HEK293 (cell line): ENCODE results near the gene HLX.

Source experiments
- CTCF ChIA-PET: fragments of 350-600 bp; formaldehyde crosslinking; extraction: SDS; loops from one replicate; lab custom pipeline; 2021; ENCODE audit warnings: antibody characterized with exemption; lab: Yijun Ruan, JAX
- POLR2A ChIA-PET: fragments of 300-600 bp; formaldehyde crosslinking; extraction: SDS; loops from one replicate; lab custom pipeline; 2020; ENCODE audit warnings: antibody characterized with exemption, inconsistent platforms; lab: Yijun Ruan, JAX
- H3K27ac ChIP-seq: fragments of 200-500 bp; sonication (Bioruptor generic); 2 replicates; pipeline ENCODE4 v1.5.1; 2014; ENCODE audit warnings: low read depth, low read length, control low read depth, inconsistent platforms; ENCODE audit errors: extremely low read depth
- H3K36me3 ChIP-seq, 2 experiments: fragments of 200-500 bp in 1 of 2; sonication (Bioruptor generic) in 1 of 2; 1 replicate in 1 of 2; 2 replicates in 1 of 2; pipeline ENCODE4 v1.5.1; 2014 to 2017; ENCODE audit warnings: inconsistent platforms in 2 of 2, low read length in 2 of 2; ENCODE audit not compliant: control insufficient read depth in 2 of 2, insufficient read depth in 1 of 2
- H3K4me1 ChIP-seq: fragments of 200-500 bp; sonication (Bioruptor generic); 2 replicates; pipeline ENCODE4 v1.5.1; 2014; ENCODE audit warnings: mild to moderate bottlenecking, low read length, inconsistent platforms; ENCODE audit not compliant: control insufficient read depth, insufficient read depth
- H3K4me3 ChIP-seq: 2 replicates; pipeline ENCODE4 v1.5.1; 2011; ENCODE audit warnings: low read depth, mild to moderate bottlenecking, control low read depth, low read length, moderate library complexity
- H3K9me3 ChIP-seq: fragments of 200-500 bp; sonication (Bioruptor generic); 2 replicates; pipeline ENCODE4 v1.5.1; 2014; ENCODE audit warnings: low read depth, low read length, inconsistent platforms; ENCODE audit not compliant: control insufficient read depth, insufficient read depth
- BCL11B ChIP-seq: fragments of 450-650 bp; formaldehyde crosslinking; IDR thresholded peaks from 2 replicates; pipeline ENCODE4 v1.5.1; 2016; ENCODE audit warnings: low read depth, missing biosample characterization, missing genetic modification characterization
- GLI2 ChIP-seq: fragments of 450-650 bp; formaldehyde crosslinking; IDR thresholded peaks from 2 replicates; pipeline ENCODE4; 2017; ENCODE audit warnings: missing biosample characterization, missing genetic modification characterization, low read depth, borderline replicate concordance
- GLIS1 ChIP-seq: fragments of 450-650 bp; formaldehyde crosslinking; IDR thresholded peaks from 2 replicates; pipeline ENCODE4 v1.5.1; 2016; ENCODE audit warnings: missing biosample characterization, missing genetic modification characterization
- IKZF3 ChIP-seq: fragments of 450-650 bp; IDR thresholded peaks from 2 replicates; pipeline ENCODE4 v1.5.0; 2018; ENCODE audit warnings: missing biosample characterization, mild to moderate bottlenecking, missing genetic modification characterization, moderate library complexity
- REPIN1 ChIP-seq: fragments of 450-650 bp; formaldehyde crosslinking; IDR thresholded peaks from 2 replicates; pipeline ENCODE4 v1.5.1; 2017; ENCODE audit warnings: missing biosample characterization, missing genetic modification characterization, low read depth
- SCRT2 ChIP-seq: fragments of 450-650 bp; formaldehyde crosslinking; IDR thresholded peaks from 2 replicates; pipeline ENCODE4 v1.5.1; 2016; ENCODE audit warnings: missing biosample characterization, missing genetic modification characterization
- TRIM28 ChIP-seq: IDR thresholded peaks from 2 replicates; pipeline ENCODE4 v1.6.1; 2011; ENCODE audit warnings: low read length, control low read depth, borderline replicate concordance
- YY2 ChIP-seq: fragments of 450-650 bp; formaldehyde crosslinking; IDR thresholded peaks from 2 replicates; pipeline ENCODE4 v1.5.1; 2016; ENCODE audit warnings: missing biosample characterization, missing genetic modification characterization
- ZBTB21 ChIP-seq: fragments of 450-650 bp; formaldehyde crosslinking; IDR thresholded peaks from 2 replicates; pipeline ENCODE4 v1.5.1; 2017; ENCODE audit warnings: missing biosample characterization, missing genetic modification characterization
- ZBTB48 ChIP-seq: fragments of 450-650 bp; formaldehyde crosslinking; IDR thresholded peaks from 2 replicates; pipeline ENCODE4 v1.5.1; 2016; ENCODE audit warnings: missing biosample characterization, missing genetic modification characterization
- ZFHX2 ChIP-seq: fragments of 450-650 bp; formaldehyde crosslinking; conservative IDR thresholded peaks from 2 replicates; pipeline ENCODE4 v1.5.1; 2016; ENCODE audit warnings: missing biosample characterization, missing genetic modification characterization
- ZNF423 ChIP-seq: fragments of 450-650 bp; formaldehyde crosslinking; IDR thresholded peaks from 2 replicates; pipeline ENCODE4 v1.5.1; 2016; ENCODE audit warnings: missing biosample characterization, missing genetic modification characterization
- ZNF521 ChIP-seq: fragments of 450-650 bp; formaldehyde crosslinking; IDR thresholded peaks from 2 replicates; pipeline ENCODE4 v1.5.1; 2017; ENCODE audit warnings: missing biosample characterization, mild to moderate bottlenecking, missing genetic modification characterization
- ZNF610 ChIP-seq: fragments of 450-650 bp; formaldehyde crosslinking; IDR thresholded peaks from 2 replicates; pipeline ENCODE4 v1.5.1; 2016; ENCODE audit warnings: missing biosample characterization, missing genetic modification characterization, borderline replicate concordance
- ZNF629 ChIP-seq: fragments of 450-650 bp; formaldehyde crosslinking; IDR thresholded peaks from 2 replicates; pipeline ENCODE4 v1.5.1; 2017; ENCODE audit warnings: missing biosample characterization, missing genetic modification characterization
- ZNF639 ChIP-seq: fragments of 450-650 bp; formaldehyde crosslinking; IDR thresholded peaks from 2 replicates; pipeline ENCODE4 v1.5.1; 2016; ENCODE audit warnings: missing biosample characterization, missing genetic modification characterization
- ZNF747 ChIP-seq: fragments of 450-650 bp; formaldehyde crosslinking; IDR thresholded peaks from 2 replicates; pipeline ENCODE4 v1.5.1; 2016; ENCODE audit warnings: missing biosample characterization, missing genetic modification characterization
- ZSCAN23 ChIP-seq: fragments of 450-650 bp; formaldehyde crosslinking; IDR thresholded peaks from 2 replicates; pipeline ENCODE4 v1.5.1; 2016; ENCODE audit warnings: missing biosample characterization, missing genetic modification characterization
- ZSCAN30 ChIP-seq: fragments of 450-650 bp; IDR thresholded peaks from 2 replicates; pipeline ENCODE4 v1.5.1; 2018; ENCODE audit warnings: missing biosample characterization, mild to moderate bottlenecking, missing genetic modification characterization, moderate library complexity
- TF ChIP-seq, protein P1 (sequence below): fragments of 450-650 bp; formaldehyde crosslinking; IDR thresholded peaks from 2 replicates; pipeline ENCODE4 v1.5.1; 2016; ENCODE audit warnings: missing biosample characterization, missing genetic modification characterization
- TF ChIP-seq, protein P2 (sequence below): fragments of 450-650 bp; formaldehyde crosslinking; IDR thresholded peaks from 2 replicates; pipeline ENCODE4 v1.5.1; 2017; ENCODE audit warnings: missing biosample characterization, missing genetic modification characterization
- TF ChIP-seq, protein P3 (sequence below): fragments of 450-650 bp; formaldehyde crosslinking; IDR thresholded peaks from 2 replicates; pipeline ENCODE4 v1.5.1; 2016; ENCODE audit warnings: missing biosample characterization, missing genetic modification characterization

Gene HLX

GRCh38 chr1:220888417-220888986 lies 9.3 kb downstream of the HLX start:
- H3K9me3 ChIP-seq, result no peaks in the 10 kb centered on the region
- CTCF ChIA-PET, result interaction anchor here (0.6 kb wide), 1 partner anchor 13 kb away, joined by 3 read pairs; no protein-coding TSS in a partner anchor
- POLR2A ChIA-PET, result no interaction called here

DNA sequence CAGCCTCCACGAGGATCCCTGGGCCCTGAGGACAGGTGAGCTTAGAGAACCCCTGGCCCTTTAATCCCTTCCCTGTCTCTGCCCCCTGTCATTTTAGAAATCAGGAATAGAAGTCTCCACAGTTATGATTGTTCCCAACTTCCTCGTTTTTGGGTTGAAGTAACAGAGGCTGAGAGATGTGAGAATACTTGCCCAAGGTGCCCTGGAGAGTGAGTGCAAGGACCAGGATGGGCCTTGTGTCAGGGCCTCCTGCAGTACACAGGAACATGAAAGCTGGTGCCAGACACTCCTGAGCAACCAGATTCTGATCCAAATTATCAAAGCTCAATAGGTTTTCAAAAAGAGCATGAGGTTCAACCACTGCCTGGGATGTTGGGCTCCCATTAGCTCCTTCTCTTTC lies 10.1 kb downstream of the HLX start:
- ChIA-PET CTCF (interaction anchor here (0.6 to 0.7 kb wide), 2 partner anchors 20 to 1713 kb away, joined by 3 read pairs; no protein-coding TSS in a partner anchor), POLR2A (no interaction called here)
- Histone ChIP-seq H3K4me3 (no peak overlapping the region), H3K4me1 (no peaks in the 10 kb centered on the region), H3K9me3 (no peaks in the 10 kb centered on the region), H3K36me3 (peaks cover 0 to 24% of the 10 kb centered on the region in 2 experiments; a peak in 1 of 3 replicates), H3K27ac (no peak overlapping the region)
- TF ChIP-seq ZSCAN23 (no peak), TRIM28 (no peak), GLIS1 (tag by site-specific recombination) (no peak), IKZF3 (no peak), ZNF423 (tag by site-specific recombination) (no peak), ZBTB48 (tag by site-specific recombination) (no peak), REPIN1 (tag by site-specific recombination) (no peak), ZNF610 (tag by site-specific recombination) (no peak), ZBTB21 (no peak), ZFHX2 (tag by site-specific recombination) (no peak), GLI2 (tag by site-specific recombination) (no peak), ZNF747 (tag by site-specific recombination) (no peak)
- TF ChIP-seq, protein P1, sequence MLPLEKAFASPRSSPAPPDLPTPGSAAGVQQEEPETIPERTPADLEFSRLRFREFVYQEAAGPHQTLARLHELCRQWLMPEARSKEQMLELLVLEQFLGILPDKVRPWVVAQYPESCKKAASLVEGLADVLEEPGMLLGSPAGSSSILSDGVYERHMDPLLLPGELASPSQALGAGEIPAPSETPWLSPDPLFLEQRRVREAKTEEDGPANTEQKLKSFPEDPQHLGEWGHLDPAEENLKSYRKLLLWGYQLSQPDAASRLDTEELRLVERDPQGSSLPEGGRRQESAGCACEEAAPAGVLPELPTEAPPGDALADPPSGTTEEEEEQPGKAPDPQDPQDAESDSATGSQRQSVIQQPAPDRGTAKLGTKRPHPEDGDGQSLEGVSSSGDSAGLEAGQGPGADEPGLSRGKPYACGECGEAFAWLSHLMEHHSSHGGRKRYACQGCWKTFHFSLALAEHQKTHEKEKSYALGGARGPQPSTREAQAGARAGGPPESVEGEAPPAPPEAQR, result no peak

More at GRCh38 chr1:220888417-220888986, 9.3 kb downstream of the HLX start:
- no peak overlapping the region for H3K27ac ChIP-seq
- TF ChIP-seq ZNF521 (tag by site-specific recombination) (no peak), ZNF639 (tag by site-specific recombination) (no peak), SCRT2 (tag by site-specific recombination) (peak; percentile 51), ZNF629 (tag by site-specific recombination) (no peak), ZSCAN30 (tag by site-specific recombination) (no peak), YY2 (tag by site-specific recombination) (no peak), BCL11B (tag by site-specific recombination) (no peak)
- TF ChIP-seq, protein P2, sequence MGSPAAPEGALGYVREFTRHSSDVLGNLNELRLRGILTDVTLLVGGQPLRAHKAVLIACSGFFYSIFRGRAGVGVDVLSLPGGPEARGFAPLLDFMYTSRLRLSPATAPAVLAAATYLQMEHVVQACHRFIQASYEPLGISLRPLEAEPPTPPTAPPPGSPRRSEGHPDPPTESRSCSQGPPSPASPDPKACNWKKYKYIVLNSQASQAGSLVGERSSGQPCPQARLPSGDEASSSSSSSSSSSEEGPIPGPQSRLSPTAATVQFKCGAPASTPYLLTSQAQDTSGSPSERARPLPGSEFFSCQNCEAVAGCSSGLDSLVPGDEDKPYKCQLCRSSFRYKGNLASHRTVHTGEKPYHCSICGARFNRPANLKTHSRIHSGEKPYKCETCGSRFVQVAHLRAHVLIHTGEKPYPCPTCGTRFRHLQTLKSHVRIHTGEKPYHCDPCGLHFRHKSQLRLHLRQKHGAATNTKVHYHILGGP (tag by site-specific recombination), result no peak
- TF ChIP-seq, protein P3, sequence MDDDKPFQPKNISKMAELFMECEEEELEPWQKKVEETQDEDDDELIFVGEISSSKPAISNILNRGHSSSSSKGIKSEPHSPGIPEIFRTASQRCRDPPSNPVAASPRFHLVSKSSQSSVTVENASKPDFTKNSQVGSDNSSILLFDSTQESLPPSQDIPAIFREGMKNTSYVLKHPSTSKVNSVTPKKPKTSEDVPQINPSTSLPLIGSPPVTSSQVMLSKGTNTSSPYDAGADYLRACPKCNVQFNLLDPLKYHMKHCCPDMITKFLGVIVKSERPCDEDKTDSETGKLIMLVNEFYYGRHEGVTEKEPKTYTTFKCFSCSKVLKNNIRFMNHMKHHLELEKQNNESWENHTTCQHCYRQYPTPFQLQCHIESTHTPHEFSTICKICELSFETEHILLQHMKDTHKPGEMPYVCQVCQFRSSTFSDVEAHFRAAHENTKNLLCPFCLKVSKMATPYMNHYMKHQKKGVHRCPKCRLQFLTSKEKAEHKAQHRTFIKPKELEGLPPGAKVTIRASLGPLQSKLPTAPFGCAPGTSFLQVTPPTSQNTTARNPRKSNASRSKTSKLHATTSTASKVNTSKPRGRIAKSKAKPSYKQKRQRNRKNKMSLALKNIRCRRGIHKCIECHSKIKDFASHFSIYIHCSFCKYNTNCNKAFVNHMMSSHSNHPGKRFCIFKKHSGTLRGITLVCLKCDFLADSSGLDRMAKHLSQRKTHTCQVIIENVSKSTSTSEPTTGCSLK (tag by site-specific recombination), result no peak
- H3K36me3 ChIP-seq, result peaks cover 0 to 32% of the 10 kb centered on the region in 2 experiments; a peak in 1 of 3 replicates
- no peaks in the 10 kb centered on the region for H3K4me1 ChIP-seq
- H3K4me3 ChIP-seq, result no peak overlapping the region
